ENCODE measurements around the gene KDM5B.

KDM5B gene

DNA sequence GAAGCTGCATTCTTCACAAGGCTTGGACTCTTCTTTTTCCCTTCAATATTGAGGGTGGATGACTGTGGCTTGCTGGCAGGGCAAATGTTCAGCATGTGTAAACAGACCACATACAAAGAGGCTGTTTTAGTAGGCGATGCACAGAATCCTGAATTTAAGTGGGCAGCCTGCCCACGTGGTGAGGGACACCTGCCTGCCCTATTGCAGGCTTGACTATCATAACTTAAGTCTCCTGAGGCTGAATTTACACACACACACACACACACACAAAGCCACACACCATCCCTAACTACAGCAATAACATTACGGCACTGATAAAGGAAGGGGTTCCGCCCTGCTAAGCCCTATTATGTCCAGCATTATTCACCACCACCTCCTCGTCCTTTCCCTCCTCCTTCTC is 113.9 kb downstream of the KDM5B start:
- TF ChIP-seq, protein P1, sequence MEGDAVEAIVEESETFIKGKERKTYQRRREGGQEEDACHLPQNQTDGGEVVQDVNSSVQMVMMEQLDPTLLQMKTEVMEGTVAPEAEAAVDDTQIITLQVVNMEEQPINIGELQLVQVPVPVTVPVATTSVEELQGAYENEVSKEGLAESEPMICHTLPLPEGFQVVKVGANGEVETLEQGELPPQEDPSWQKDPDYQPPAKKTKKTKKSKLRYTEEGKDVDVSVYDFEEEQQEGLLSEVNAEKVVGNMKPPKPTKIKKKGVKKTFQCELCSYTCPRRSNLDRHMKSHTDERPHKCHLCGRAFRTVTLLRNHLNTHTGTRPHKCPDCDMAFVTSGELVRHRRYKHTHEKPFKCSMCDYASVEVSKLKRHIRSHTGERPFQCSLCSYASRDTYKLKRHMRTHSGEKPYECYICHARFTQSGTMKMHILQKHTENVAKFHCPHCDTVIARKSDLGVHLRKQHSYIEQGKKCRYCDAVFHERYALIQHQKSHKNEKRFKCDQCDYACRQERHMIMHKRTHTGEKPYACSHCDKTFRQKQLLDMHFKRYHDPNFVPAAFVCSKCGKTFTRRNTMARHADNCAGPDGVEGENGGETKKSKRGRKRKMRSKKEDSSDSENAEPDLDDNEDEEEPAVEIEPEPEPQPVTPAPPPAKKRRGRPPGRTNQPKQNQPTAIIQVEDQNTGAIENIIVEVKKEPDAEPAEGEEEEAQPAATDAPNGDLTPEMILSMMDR (IDR thresholded peaks at IDR 0.05; ENCODE audit: low read depth, low read length, missing control alignments): no peak
- no peak overlapping the region for H3K4me3 ChIP-seq (ENCODE audit: low read depth, low read length)
- no peak for DNase-seq (ENCODE audit: low read depth)

DNA sequence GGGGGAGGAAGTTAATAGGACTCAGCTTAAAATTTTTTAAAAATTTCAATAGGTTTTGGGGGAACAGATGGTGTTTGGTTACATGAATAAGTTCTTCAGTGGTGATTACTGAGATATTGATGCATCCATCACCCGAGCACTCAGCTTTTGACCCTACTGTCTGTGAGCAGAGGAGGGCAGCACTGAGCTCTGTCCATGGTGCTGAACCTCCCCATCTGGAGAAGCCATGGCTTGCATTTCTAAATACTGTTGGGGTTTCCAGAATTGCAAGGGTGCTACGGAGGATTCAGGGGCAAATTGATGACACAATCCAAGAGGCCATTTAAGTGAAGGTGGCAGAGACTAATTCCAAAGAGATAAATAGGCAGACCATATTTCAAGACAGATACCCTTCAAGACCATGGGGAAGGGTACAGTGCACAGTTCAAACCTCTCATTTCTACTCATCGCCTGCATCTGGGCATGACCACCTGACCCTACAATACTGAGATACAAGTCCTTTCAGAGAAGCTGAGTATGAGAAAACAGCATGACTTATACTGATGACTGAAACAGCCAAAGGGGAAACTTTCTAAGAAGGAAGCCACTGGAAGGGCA is 115.2 kb downstream of the KDM5B start:
- DNase-seq (ENCODE audit: low read depth): peak; percentile 15
- H3K4me3 ChIP-seq (ENCODE audit: low read depth, low read length): no peak overlapping the region
- TF ChIP-seq, protein P1 (IDR thresholded peaks at IDR 0.05; ENCODE audit: low read depth, low read length, missing control alignments): peak; percentile 32

DNA sequence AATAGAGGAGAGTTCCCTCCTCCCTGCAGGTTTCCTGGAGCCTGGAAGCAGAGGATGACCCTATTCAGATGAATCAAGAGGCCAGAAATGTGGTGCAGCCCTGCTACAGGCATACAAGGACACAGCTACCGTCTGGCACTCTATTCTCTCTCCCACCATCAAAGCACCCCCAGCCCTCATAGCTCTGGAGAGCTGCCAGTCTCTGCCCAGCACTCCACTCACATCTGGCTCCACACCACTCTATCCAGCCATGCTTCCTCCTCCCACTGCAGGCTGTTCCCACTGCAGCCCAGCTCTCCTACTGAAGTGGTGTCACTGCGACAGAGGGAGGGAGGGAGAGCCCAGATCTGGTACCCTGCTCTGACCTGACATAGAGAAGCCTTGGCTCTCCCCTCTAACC is 116.4 kb downstream of the KDM5B start:
- TF ChIP-seq, protein P1 (IDR thresholded peaks at IDR 0.05; ENCODE audit: low read depth, low read length, missing control alignments): no peak
- no peak overlapping the region for H3K4me3 ChIP-seq (ENCODE audit: low read depth, low read length)
- no peak for DNase-seq (ENCODE audit: low read depth)

DNA sequence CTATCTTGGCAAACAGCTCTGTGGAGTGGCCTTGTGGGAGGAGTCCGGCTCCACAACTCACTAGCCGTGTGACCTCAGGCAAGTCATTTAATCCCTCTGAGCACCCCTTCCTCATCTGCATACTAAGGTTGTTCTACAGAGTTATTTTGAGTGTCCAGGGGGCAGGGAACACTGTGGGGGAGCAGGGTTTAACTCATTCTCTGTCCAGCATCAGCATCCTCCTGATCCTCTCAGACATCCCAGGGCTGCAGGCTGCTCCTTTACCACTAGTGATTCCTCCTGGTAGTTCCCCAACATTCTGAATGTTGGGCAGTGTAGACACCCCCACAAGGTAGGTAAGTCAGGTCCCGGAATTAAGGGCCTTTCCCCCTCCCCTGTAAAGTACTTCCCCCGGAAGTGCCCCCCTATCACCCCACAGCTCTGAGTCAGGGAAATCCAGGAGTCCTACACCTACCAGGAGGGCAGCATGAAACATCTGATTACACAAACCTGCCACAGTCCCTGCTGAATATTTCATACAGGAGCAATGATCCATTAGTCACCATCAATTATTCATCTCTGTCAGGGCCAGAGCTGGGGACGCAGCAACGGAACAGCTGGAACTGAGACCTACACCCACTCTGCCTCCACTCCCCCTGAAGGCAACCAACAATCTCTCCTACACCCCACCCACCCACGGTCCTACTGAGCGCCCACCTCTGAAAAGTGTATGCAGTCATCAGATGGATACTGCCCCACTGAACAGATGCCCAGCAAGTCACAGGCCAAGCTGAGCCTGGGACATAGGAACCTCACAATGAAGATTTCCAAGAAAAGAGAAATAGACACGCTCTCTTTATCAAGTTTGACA is 118.5 kb downstream of the KDM5B start:
- TF ChIP-seq, protein P1 (IDR thresholded peaks at IDR 0.05; ENCODE audit: low read depth, low read length, missing control alignments): no peak
- DNase-seq (ENCODE audit: low read depth): no peak

DNA sequence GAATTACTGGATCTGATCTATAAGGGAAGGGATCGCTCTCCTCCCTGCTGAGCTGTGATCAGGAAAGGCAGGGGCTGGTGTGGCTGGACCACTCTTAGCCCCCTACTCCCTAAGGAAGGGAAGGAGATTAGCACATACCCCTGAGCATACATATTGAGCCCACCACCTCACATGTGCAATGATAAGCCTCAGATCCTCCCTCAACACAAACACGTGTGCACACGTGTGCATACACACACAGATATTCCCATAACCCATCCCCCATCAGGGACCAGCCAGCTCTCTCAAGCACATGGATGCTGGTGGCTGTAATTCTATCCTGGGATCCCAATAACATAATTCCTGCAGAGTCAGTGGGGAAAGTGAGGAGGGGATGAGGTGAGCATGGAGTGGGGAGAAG is 119.1 kb downstream of the KDM5B start:
- no peak for DNase-seq (ENCODE audit: low read depth)
- TF ChIP-seq, protein P1 (IDR thresholded peaks at IDR 0.05; ENCODE audit: low read depth, low read length, missing control alignments): no peak
- no peak overlapping the region for H3K4me3 ChIP-seq (ENCODE audit: low read depth, low read length)

More for the DNA sequence above, 118.5 kb downstream of the KDM5B start:
- no peak overlapping the region for H3K4me3 ChIP-seq (ENCODE audit: low read depth, low read length)

DNA sequence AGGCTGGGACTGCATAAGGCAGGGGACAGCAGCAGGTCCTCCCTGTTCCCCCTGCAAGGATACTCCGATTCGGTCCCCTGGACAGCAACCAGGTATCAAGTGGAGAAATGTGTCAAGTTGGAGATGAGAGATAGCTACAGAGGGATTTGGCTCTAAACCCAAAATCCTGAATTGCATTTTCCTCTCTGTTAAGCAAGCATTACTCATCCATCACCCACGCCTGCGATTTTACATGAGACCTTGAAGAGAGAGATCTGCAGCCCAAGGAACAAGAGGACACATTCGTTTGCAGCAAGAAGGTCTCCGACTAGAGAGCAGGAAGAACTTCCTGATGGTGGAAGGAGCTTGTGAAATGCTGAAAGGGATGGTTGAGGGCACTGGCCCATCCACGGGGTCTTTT is 119.8 kb downstream of the KDM5B start:
- no peak for DNase-seq (ENCODE audit: low read depth)
- H3K4me3 ChIP-seq (ENCODE audit: low read depth, low read length): no peak overlapping the region
- TF ChIP-seq, protein P1 (IDR thresholded peaks at IDR 0.05; ENCODE audit: low read depth, low read length, missing control alignments): no peak
